ENCODE data around the gene CCDC178.

GRCh38 chr18:33076601-33077000 lies 363.9 kb downstream of the CCDC178 start:
- TF ChIP-seq, protein P1, sequence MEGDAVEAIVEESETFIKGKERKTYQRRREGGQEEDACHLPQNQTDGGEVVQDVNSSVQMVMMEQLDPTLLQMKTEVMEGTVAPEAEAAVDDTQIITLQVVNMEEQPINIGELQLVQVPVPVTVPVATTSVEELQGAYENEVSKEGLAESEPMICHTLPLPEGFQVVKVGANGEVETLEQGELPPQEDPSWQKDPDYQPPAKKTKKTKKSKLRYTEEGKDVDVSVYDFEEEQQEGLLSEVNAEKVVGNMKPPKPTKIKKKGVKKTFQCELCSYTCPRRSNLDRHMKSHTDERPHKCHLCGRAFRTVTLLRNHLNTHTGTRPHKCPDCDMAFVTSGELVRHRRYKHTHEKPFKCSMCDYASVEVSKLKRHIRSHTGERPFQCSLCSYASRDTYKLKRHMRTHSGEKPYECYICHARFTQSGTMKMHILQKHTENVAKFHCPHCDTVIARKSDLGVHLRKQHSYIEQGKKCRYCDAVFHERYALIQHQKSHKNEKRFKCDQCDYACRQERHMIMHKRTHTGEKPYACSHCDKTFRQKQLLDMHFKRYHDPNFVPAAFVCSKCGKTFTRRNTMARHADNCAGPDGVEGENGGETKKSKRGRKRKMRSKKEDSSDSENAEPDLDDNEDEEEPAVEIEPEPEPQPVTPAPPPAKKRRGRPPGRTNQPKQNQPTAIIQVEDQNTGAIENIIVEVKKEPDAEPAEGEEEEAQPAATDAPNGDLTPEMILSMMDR (IDR thresholded peaks at IDR 0.05) = no peak
- no peak for TF ChIP-seq POLR2A (IDR thresholded peaks at IDR 0.05; ENCODE audit: low read depth)
- TF ChIP-seq POLR2AphosphoS5 (IDR thresholded peaks at IDR 0.05) = no peak
- no peak for TF ChIP-seq EP300 (IDR thresholded peaks at IDR 0.05)

All from esophagus muscularis mucosa (tissue), 4 donors.